Naive thymus-derived CD4-positive, alpha-beta T cell (primary cell): ENCODE measurements around the gene TRAK2. TPM values are rescaled to one million over a fixed set of nuclear protein-coding genes. Genes with fewer than 3 reads are reported as not detected.
"Not testable (repeated sequence)": the region's sequence is repeated elsewhere in the genome, so short reads cannot be mapped to it uniquely, and the experiment has no call there.

Experiments
- ATAC-seq: fragments of 150-1000 bp; cut with Tn5 transposase; 2 replicates; pipeline ENCODE4 v1.10.0; 2021; ENCODE audit warnings: mild to moderate bottlenecking, moderate library complexity
- CTCF ChIA-PET: fragments of 350-600 bp; sonication (Branson Sonifier 250); formaldehyde crosslinking; loops from one replicate; lab custom pipeline; 2021; ENCODE audit warnings: antibody characterized with exemption; lab: Charles Lee
- POLR2A ChIA-PET: fragments of 350-600 bp; sonication (Branson Sonifier 250); formaldehyde crosslinking; loops from one replicate; lab custom pipeline; 2021; ENCODE audit warnings: antibody characterized with exemption, inconsistent platforms; lab: Charles Lee
- DNase-seq, 9 donors: peaks; one replicate each; pipeline versions ENCODE4 v3.0.0 to v3.0.0-alpha.2; 2020 to 2022; ENCODE audit warnings: mixed read lengths in 1 of 9
- H3K27ac ChIP-seq: one replicate; pipeline ENCODE4 v1.7.0; 2013; ENCODE audit warnings: mild to moderate bottlenecking, low read depth, low read length, moderate library complexity
- H3K27me3 ChIP-seq, 2 donors: one replicate each; pipeline ENCODE4 v1.7.0; 2013; ENCODE audit warnings: low read length in 2 of 2, mild to moderate bottlenecking in 2 of 2, moderate library complexity in 2 of 2; ENCODE audit not compliant: control insufficient read depth in 2 of 2, insufficient read depth in 2 of 2
- H3K36me3 ChIP-seq, 3 experiments: 1 replicate in 2 of 3; 2 replicates in 1 of 3; pipeline ENCODE4 v1.7.0; 2013; ENCODE audit warnings: low read length in 3 of 3, mild to moderate bottlenecking in 3 of 3, moderate library complexity in 1 of 3; ENCODE audit not compliant: insufficient read depth in 3 of 3, control insufficient read depth in 2 of 3
- H3K4me1 ChIP-seq, 2 donors: one replicate each; pipeline ENCODE4 v1.7.0; 2013; ENCODE audit warnings: low read length in 2 of 2, mild to moderate bottlenecking in 2 of 2, moderate library complexity in 1 of 2; ENCODE audit not compliant: control insufficient read depth in 2 of 2, insufficient read depth in 2 of 2
- H3K4me3 ChIP-seq: 2 replicates; pipeline ENCODE4 v1.7.0; 2013; ENCODE audit warnings: mild to moderate bottlenecking, low read length
- H3K9me3 ChIP-seq, 3 experiments: 1 replicate in 2 of 3; 2 replicates in 1 of 3; pipeline ENCODE4 v1.7.0; 2013; ENCODE audit warnings: low read length in 3 of 3; ENCODE audit not compliant: control insufficient read depth in 2 of 3
- H3K27ac Mint-ChIP-seq, 9 donors: one replicate each; pipeline ENCODE4 v1.8.0; 2020 to 2022; ENCODE audit warnings: mixed read lengths in 9 of 9, mild to moderate bottlenecking in 8 of 9, moderate library complexity in 5 of 9, inconsistent platforms in 2 of 9
- H3K27me3 Mint-ChIP-seq, 5 donors: one replicate each; pipeline ENCODE4 v1.8.0; 2021 to 2022; ENCODE audit warnings: mixed read lengths in 5 of 5, mild to moderate bottlenecking in 1 of 5
- H3K36me3 Mint-ChIP-seq, 5 donors: one replicate each; pipeline ENCODE4 v1.8.0; 2020 to 2022; ENCODE audit warnings: mixed read lengths in 5 of 5, mild to moderate bottlenecking in 3 of 5, inconsistent platforms in 1 of 5
- H3K4me1 Mint-ChIP-seq, 7 donors: one replicate each; pipeline ENCODE4 v1.8.0; 2020 to 2022; ENCODE audit warnings: mixed read lengths in 7 of 7, mild to moderate bottlenecking in 3 of 7, inconsistent platforms in 1 of 7
- H3K4me3 Mint-ChIP-seq, 10 donors: one replicate each; pipeline ENCODE4 v1.8.0; 2020 to 2022; ENCODE audit warnings: mild to moderate bottlenecking in 10 of 10, mixed read lengths in 10 of 10, moderate library complexity in 6 of 10, inconsistent platforms in 2 of 10
- H3K9me3 Mint-ChIP-seq, 11 donors: one replicate each; pipeline ENCODE4 v1.8.0; 2020 to 2022; ENCODE audit warnings: mixed read lengths in 11 of 11, mild to moderate bottlenecking in 4 of 11, inconsistent platforms in 1 of 11, moderate library complexity in 1 of 11
- intact Hi-C, 2 donors: fragments of 100-400 bp; cut with micrococcal nuclease; formaldehyde crosslinking; loops; one replicate each; pipeline ENCODE4 v1.15.1; 2023
- polyA plus RNA-seq, 2 donors: library from polyadenylated mRNA; unstranded; fragments of 300-500 nt; fragmentation: Illumina TruSeq; gene quantifications; one replicate each; pipeline ENCODE4 v1.2.3, GENCODE V29; 2021
- total RNA-seq, 6 experiments: library from RNA in 5 of 6; stranded (reverse) in 5 of 6; gene quantifications; 1 replicate in 5 of 6; 2 replicates in 1 of 6; pipeline ENCODE4 v1.2.3 and lab custom pipeline; 2021 to 2026

The TRAK2 gene
- total and polyA plus RNA-seq, 7 experiments from 2014 or later, result 27.2 to 47.6 (median 34.3) TPM

DNA sequence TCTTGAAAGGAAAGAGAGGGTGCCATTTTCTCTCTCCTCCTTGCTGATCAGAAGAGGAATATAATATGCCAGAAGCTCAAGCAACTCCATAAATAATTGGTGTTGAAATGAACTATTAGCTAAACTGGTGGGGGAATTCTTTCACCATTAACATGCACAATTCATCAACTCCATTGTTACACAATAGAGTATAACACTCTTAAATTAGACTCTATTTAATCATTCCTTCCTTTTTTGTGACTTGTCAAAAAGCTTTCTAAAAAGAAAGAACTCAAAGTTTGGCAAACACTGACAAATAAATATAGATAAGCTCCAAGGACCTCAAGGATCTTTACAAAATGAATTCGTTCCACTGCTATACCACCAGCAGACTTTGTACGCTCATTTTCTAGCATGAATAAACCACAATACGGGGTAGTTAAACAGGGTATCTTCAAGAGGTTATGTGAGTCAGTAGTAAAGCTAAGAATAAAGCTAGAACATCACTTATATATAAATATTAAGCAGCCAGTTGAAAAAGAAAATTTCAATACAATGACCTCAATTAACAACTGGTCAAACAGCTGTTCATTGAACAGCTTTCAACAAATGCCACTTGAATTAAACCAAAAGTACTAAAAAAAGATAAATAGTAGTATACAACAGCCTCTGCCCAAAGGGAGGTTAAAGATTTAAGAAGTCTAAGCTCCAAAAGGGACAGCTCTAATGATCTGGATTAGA, 6.4 kb downstream of the TRAK2 start:
- Histone ChIP-seq H3K27me3 (no peaks in the 10 kb centered on the region), H3K9me3 (no peaks in the 10 kb centered on the region), H3K27ac (no peak overlapping the region), H3K4me3 (no peak overlapping the region), H3K4me1 (peaks cover 31 to 38% of the 10 kb centered on the region in 2 donors), H3K36me3 (no peaks in the 10 kb centered on the region)
- peak overlapping the region in 1 of 10 donors; percentile 1 for H3K4me3 Mint-ChIP-seq
- H3K27me3 Mint-ChIP-seq, result no peaks in the 10 kb centered on the region
- DNase-seq, result no peak
- ChIA-PET POLR2A (interaction anchor here (0.6 to 1.3 kb wide), 4 partner anchors 13 to 581 kb away, joined by 3 to 4 read pairs (median 3); no protein-coding TSS in a partner anchor), CTCF (interaction anchor here (0.6 to 0.7 kb wide), 2 partner anchors 108 to 389 kb away, joined by 3 read pairs; no protein-coding TSS in a partner anchor)
- peaks cover 18 to 65% (median 52%) of the 10 kb centered on the region in 7 donors for H3K4me1 Mint-ChIP-seq
- peaks cover 0 to 16% (median 9%) of the 10 kb centered on the region in 5 donors for H3K36me3 Mint-ChIP-seq
- H3K27ac Mint-ChIP-seq, result peak overlapping the region in 3 of 9 donors; percentile 9 to 76 (median 45)
- peaks cover 0 to 4% (median 0%) of the 10 kb centered on the region in 11 donors for H3K9me3 Mint-ChIP-seq
- intact Hi-C loops, result no loop called here
- ATAC-seq, result no peak

DNA sequence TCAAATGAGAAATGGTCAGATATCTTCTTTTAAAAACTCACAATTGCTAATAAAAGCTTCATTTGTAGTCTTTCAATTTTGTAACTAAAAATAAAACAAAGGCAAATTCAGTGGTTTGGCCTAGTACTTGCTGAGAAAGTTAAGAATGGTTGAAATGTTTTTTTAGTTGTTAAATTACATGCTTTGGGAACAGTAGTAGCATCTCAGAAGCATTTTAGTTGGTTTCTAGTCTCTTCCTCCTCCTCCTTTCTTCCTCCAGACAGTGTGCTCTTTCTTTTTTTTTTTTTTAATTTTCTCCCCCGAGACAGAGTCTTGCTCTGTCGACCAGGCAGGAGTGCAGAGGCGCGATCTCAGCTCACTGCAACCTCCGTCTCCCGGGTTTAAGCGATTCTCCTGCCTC, 9.8 kb downstream of the TRAK2 start:
- peaks cover 4 to 9% of the 10 kb centered on the region in 2 donors for H3K4me1 ChIP-seq
- DNase-seq, result no peak
- no peak overlapping the region for H3K27ac ChIP-seq
- no peaks in the 10 kb centered on the region for H3K27me3 ChIP-seq
- Mint-ChIP-seq H3K9me3 (peaks cover 0 to 4% (median 0%) of the 10 kb centered on the region in 11 donors), H3K4me1 (peaks cover 28 to 58% (median 47%) of the 10 kb centered on the region in 7 donors), H3K27me3 (no peaks in the 10 kb centered on the region), H3K27ac (no peak overlapping the region), H3K4me3 (no peak overlapping the region), H3K36me3 (peaks cover 0 to 22% (median 6%) of the 10 kb centered on the region in 5 donors)
- intact Hi-C loops, result no loop called here
- ChIA-PET POLR2A (interaction anchor here (1.0 to 1.5 kb wide), 2 partner anchors 10 kb away, joined by 4 to 5 read pairs; partner anchors contain the start of genes STRADB and TRAK2), CTCF (interaction anchor here (1.7 kb wide), 1 partner anchor 10 kb away, joined by 5 read pairs; the partner anchor contains the start of genes STRADB and TRAK2)
- H3K4me3 ChIP-seq, result no peak overlapping the region
- no peak for ATAC-seq
- H3K9me3 ChIP-seq, result no peaks in the 10 kb centered on the region
- H3K36me3 ChIP-seq, result no peaks in the 10 kb centered on the region

DNA sequence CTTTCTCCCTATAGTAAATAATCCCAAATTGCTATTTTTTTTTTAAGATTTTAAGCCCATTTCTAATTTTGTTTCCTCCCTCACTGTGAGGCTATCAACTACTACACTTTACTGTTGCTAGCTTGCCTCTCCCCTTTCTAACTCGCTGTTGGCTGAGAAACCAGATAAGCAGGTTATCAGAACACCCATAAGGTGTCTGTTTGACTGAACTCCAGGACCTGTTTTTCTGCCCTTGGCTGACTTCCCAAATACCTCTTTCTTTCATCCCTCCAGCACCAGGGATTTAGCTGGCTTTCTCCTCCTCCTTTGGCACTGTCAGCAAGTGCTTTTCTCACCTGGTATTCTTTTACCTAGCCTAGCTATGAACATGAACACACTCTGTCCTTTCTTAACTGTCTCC, 11.1 kb downstream of the TRAK2 start:
- no peaks in the 10 kb centered on the region for H3K36me3 ChIP-seq
- H3K4me3 ChIP-seq, result no peak overlapping the region
- H3K4me1 Mint-ChIP-seq, result peaks cover 20 to 57% (median 46%) of the 10 kb centered on the region in 7 donors
- peak overlapping the region in 4 of 9 donors; percentile 8 to 65 (median 31) for H3K27ac Mint-ChIP-seq
- ATAC-seq (no peak), DNase-seq (no peak)
- ChIA-PET CTCF (interaction anchor here (0.6 to 1.7 kb wide), 4 partner anchors 11 to 590 kb away, joined by 3 to 5 read pairs (median 3); partner anchors contain the start of genes STRADB and TRAK2), POLR2A (interaction anchor here (1.1 kb wide), 1 partner anchor 11 kb away, joined by 6 read pairs; the partner anchor contains the start of genes STRADB and TRAK2)
- H3K36me3 Mint-ChIP-seq, result peaks cover 0 to 24% (median 4%) of the 10 kb centered on the region in 5 donors
- H3K27me3 ChIP-seq, result no peaks in the 10 kb centered on the region
- no peak overlapping the region for H3K27ac ChIP-seq
- peaks cover 0 to 5% of the 10 kb centered on the region in 2 donors for H3K4me1 ChIP-seq
- H3K27me3 Mint-ChIP-seq, result no peaks in the 10 kb centered on the region
- no peak overlapping the region for H3K4me3 Mint-ChIP-seq
- peaks cover 0 to 4% (median 0%) of the 10 kb centered on the region in 11 donors for H3K9me3 Mint-ChIP-seq
- no peaks in the 10 kb centered on the region for H3K9me3 ChIP-seq
- intact Hi-C loops, result loop anchor here in 1 of 2 donors (1.0 kb wide), 1 partner anchor 8 kb away; no protein-coding TSS in a partner anchor

DNA sequence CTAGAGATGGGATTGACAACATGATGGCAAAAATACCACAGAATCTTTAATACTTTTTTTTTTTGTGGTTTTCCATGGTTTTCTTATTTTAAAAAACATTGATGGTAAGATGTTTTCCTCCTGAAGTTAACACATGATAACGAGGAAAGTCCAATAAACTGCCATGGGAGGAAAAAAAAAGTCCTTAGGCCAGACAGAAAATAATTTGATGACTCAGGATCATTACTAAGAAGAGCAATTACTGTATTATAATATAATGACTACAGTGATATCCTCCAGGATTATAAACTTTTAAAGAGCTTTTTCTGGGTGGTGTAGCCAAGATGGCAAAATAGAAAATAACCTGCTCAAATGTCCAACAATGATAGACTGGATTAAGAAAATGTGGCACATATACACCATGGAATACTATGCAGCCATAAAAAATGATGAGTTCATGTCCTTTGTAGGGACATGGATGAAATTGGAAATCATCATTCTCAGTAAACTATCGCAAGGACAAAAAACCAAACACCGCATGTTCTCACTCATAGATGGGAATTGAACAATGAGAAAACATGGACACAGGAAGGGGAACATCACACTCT, 11.8 kb downstream of the TRAK2 start:
- H3K27ac ChIP-seq, ATAC-seq, DNase-seq, H3K36me3 ChIP-seq, H3K9me3 Mint-ChIP-seq, H3K4me3 Mint-ChIP-seq, H3K9me3 ChIP-seq, H3K4me3 ChIP-seq, H3K27me3 ChIP-seq, intact Hi-C loops, H3K27me3 Mint-ChIP-seq, H3K4me1 ChIP-seq: not testable (repeated sequence)
- peaks cover 0 to 22% (median 4%) of the 10 kb centered on the region in 5 donors for H3K36me3 Mint-ChIP-seq
- peak overlapping the region in 2 of 9 donors; percentile 15 to 18 for H3K27ac Mint-ChIP-seq
- POLR2A ChIA-PET, result interaction anchor here (1.1 kb wide), 1 partner anchor 12 kb away, joined by 6 read pairs; the partner anchor contains the start of genes STRADB and TRAK2
- peaks cover 20 to 63% (median 54%) of the 10 kb centered on the region in 7 donors for H3K4me1 Mint-ChIP-seq
- CTCF ChIA-PET, result interaction anchor here (0.6 to 1.7 kb wide), 3 partner anchors 12 to 739 kb away, joined by 3 to 5 read pairs (median 4); partner anchors contain the start of genes STRADB and TRAK2

DNA sequence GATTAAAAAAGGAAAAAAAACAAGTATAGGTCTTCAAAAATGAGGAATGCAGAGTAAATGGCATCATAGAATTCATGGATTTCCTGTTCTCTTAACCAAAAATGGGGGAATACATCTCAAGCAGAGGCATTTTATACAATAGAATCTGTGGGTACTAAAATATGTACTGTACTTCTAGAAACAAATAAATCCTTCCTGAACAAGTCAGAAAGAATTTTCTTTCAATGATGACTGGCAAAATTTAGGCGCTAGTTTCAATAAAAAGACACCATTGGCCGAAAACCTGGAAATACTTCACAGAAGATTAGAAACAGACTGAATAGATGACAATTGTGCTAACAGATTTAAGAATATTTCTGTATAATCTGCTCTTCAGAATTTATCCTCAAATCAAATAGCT, 15.1 kb downstream of the TRAK2 start:
- H3K36me3 ChIP-seq, result no peaks in the 10 kb centered on the region
- H3K4me3 ChIP-seq, result no peak overlapping the region
- ATAC-seq (no peak), DNase-seq (no peak)
- Mint-ChIP-seq H3K27me3 (no peaks in the 10 kb centered on the region), H3K4me1 (peaks cover 35 to 90% (median 81%) of the 10 kb centered on the region in 7 donors), H3K36me3 (peaks cover 0 to 30% (median 8%) of the 10 kb centered on the region in 5 donors), H3K27ac (peak overlapping the region in 4 of 9 donors; percentile 10 to 91 (median 43)), H3K9me3 (peaks cover 0 to 7% (median 0%) of the 10 kb centered on the region in 11 donors), H3K4me3 (no peak overlapping the region)
- POLR2A ChIA-PET, result interaction anchor here (1.5 kb wide), 1 partner anchor 320 kb away, joined by 3 read pairs; the partner anchor contains the start of gene CFLAR
- H3K27me3 ChIP-seq, result no peaks in the 10 kb centered on the region
- H3K27ac ChIP-seq, result no peak overlapping the region
- CTCF ChIA-PET, result no interaction called here
- peaks cover 20 to 28% of the 10 kb centered on the region in 2 donors for H3K4me1 ChIP-seq
- intact Hi-C loops, result no loop called here
- H3K9me3 ChIP-seq, result no peaks in the 10 kb centered on the region

DNA sequence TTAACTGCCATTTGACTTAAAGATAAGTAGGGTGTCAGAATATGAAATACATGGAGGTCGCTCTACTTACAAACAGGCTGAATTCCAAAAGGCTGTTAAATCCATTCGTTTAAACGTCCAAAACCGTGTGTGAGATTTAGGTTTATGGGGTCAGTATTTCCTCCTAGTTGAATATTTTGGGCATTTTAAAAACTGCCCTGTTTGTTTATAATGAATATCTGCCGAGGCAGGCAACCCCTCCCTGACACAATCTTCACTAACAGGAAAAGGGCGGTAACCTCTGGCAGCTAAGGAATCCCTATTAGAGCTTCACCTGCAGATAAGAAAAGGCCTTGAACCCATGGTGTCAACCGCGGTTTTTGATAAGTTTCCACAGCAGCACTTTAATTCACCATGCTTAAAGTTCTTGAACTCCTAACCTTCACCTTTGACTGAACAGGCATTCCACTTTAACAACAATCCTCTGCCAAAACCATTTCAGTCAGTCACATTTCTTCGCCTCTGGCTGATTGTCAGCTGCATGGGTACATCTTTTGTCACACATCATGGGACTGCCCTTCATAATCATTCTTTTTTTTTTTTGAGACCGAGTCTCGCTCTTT, 17.8 kb downstream of the TRAK2 start:
- H3K36me3 Mint-ChIP-seq, result peaks cover 0 to 44% (median 11%) of the 10 kb centered on the region in 5 donors
- ATAC-seq, result no peak
- Histone ChIP-seq H3K4me3 (no peak overlapping the region), H3K9me3 (no peaks in the 10 kb centered on the region), H3K27ac (peak overlapping the region; percentile 27), H3K36me3 (no peaks in the 10 kb centered on the region), H3K4me1 (peaks cover 20 to 23% of the 10 kb centered on the region in 2 donors), H3K27me3 (no peaks in the 10 kb centered on the region)
- POLR2A ChIA-PET, result interaction anchor here (0.6 to 2.7 kb wide), 4 partner anchors 14 to 206 kb away, joined by 3 to 26 read pairs (median 4); partner anchors contain the start of genes STRADB and TRAK2
- DNase-seq, result no peak
- H3K4me1 Mint-ChIP-seq, result peaks cover 30 to 84% (median 71%) of the 10 kb centered on the region in 7 donors
- no peaks in the 10 kb centered on the region for H3K27me3 Mint-ChIP-seq
- peak overlapping the region in 9 of 10 donors; percentile 34 to 70 (median 40) for H3K4me3 Mint-ChIP-seq
- peaks cover 0 to 14% (median 0%) of the 10 kb centered on the region in 11 donors for H3K9me3 Mint-ChIP-seq
- CTCF ChIA-PET, result no interaction called here
- H3K27ac Mint-ChIP-seq, result peak overlapping the region in 8 of 9 donors; percentile 31 to 91 (median 78)
- intact Hi-C loops, result loop anchor here in 1 of 2 donors (1.0 to 2.0 kb wide), 2 partner anchors 13 to 18 kb away; partner anchors contain the start of genes STRADB and TRAK2
